Activated gamma-delta T cell (primary cell): ENCODE results near the gene PDIK1L.

Source experiments
- DNase-seq: peaks from one replicate; lab custom pipeline; 2025; lab: John Stamatoyannopoulos, UW

Gene PDIK1L

DNA sequence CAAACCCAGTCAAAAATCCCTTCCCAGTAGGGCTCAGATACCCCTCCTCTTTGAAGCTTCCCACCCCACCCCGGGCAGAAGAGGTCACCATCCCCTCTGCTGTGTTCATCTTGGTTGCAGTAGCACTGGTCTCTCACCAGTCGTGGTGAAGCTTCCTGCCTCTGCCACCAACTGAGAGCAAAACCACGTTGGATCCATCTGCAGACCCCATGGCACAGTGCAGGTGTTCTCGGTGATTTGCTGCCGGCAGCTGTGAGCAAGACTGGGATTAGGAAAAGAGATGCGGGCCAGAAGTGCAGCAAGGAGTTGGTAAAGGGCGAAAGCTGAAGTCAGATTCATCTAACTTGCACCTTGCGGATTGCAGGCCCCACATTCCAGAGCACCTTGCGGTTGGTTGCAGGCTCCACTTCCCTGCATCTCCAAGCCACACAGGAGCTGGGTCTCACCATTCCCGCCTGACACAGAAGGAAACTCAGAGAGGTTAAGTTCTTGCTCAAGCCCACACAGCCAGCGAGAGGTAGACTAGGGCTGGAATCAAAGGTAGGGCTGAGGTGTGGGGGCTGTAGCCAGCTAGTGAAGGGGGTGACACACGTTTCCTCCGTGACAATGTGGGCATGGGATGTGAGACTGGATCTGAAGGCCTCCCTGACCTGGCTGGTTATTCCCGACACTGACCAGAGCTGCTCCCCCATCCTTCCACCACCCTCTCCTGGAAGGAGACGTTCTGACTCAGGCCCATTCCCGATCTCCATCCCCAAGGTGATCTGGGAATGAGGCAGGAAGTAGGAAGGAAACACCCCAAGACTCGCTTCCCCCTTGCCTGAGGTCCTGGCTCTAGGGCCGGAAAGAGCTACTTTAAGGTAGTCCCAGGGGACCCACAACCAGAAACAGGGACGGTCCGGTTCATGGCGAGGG lies 44.0 kb downstream of the PDIK1L start:
- no peak for DNase-seq

GRCh38 chr1:26156285-26157038 lies 44.8 kb downstream of the PDIK1L start:
- no peak for DNase-seq

- DNase-seq = no peak
Measured at GRCh38 chr1:26158271-26158907, 46.8 kb downstream of the PDIK1L start.

DNA sequence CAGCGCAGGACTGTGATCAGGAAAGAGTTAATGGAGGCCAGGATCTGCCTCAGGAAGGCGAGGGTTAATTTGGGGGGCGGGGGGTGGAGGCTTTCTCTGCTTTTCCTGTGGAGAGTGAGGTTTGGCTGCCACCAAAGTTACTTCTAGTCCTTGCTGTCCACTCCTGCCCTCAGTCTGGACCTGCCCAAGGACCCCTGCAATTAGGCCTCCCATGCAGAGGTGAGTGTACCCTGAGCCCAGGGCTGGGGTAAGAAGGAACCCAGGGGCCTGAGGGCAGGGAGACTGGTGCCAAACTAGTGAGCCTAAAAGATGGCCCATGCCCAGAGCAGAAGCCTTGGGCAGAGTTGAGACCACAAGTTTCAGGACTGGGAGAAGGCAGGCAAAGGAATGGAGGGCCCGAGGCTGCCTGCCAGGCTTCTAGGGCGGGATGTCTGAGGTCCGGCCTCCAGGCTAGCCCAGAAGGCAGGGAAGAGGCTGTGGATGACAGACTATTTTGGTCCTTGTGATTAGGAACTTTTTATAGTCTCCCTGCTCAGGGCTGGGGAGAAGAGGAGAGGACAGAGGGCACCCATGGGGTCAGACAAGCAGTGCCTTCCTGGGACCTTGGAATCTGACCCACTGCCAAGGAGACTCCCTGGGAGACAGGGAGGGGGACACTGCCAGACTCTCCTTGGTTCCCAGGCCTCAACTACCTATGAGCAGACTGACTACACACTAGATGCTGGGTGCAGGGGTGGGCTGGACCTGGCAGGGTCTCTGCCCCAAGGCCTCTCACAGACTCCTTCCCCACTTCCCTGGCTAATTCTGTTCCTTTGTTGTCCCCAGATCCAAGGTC lies 47.5 kb downstream of the PDIK1L start, which contains the start of gene FAM110D:
TSS of gene FAM110D (plus strand) at position 172 of the 835 bp plus-strand sequence. CDS start 2,213 bp downstream, outside the sequence.
- no peak for DNase-seq

- no peak for DNase-seq
Measured at GRCh38 chr1:26159743-26160039, 48.1 kb downstream of the PDIK1L start.

GRCh38 chr1:26160527-26161414 lies 49.1 kb downstream of the PDIK1L start:
- no peak for DNase-seq

- DNase-seq = no peak
Measured at GRCh38 chr1:26161415-26162219, 50.0 kb downstream of the PDIK1L start.

DNA sequence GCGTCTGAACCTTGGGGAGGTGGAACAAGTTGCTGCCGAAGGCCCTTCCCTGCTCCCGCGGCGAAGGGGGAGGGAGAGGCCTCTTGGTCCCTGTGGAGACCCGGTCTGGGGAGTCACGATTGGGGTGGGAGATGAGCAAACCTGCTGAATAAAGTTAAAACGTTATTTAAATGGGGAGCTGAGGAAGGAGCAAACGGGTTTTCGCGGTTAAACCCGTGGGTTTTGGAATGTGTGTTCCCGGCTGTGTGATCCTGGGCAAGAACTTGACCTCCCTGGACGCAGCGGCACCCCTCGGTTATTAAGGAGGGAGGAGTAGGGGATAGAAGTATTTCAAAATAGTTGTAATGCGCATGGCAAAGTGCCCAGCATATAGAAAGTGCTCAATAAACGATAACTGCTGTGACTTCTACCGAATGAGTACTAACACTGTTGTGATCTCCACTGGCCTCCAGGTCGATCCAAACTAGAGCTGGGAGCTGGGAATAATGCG lies 50.6 kb downstream of the PDIK1L start:
- no peak for DNase-seq

- DNase-seq = no peak
Measured at GRCh38 chr1:26163684-26164035, 52.0 kb downstream of the PDIK1L start.

- DNase-seq = peak; percentile 27
Measured at GRCh38 chr1:26164036-26164860, 52.6 kb downstream of the PDIK1L start.

DNA sequence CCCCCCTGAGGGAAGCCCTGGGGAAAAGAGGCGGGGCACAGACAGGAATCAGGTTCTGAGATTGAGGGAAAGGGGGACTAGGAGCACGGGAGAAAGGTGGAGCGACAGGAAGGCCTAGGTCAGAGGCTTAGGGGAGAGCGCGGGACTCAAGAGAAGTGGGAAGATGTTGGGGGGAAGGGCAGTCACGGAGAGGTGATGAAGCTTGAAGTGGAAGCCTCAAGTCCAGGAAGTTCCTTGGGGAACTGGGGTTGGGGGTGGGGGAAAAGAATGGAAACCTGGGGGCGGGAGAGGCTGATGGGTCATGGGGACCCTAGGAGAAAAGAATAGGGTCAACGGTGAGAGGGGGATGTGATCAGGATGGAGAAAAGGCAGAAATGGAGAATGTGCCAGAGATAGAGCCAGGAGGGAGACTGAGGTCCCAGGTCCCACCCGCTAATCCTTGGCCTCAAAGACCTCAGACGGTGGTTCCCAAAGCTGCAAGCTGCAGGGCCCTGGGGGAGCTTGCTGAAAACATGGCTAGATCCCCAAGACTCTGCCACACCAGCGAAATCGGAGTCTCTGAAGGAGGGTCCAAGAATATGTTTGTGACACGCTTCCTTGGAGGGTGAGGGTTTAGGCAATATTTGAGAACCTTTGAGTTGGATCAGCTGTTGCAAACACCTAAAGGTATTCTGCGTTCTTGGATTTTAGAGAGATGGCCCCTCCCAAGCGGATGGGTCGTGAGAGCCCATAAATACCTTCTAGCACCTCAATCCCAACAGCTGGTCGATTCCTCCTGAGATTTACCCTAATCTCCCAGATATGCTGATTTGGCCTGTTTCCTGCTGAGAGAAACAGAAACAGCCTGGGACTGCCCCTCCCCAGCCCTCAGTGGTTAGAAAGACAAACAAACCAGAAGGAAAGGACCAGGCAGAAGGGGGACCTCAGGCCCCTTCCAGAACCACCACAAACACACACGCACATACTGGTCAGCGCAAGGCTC lies 53.5 kb downstream of the PDIK1L start:
- no peak for DNase-seq

- no peak for DNase-seq
Measured at GRCh38 chr1:26166719-26167281, 55.2 kb downstream of the PDIK1L start.

GRCh38 chr1:26168410-26169197 lies 57.0 kb downstream of the PDIK1L start, which contains the start of gene C1orf232:
C1orf232 (minus strand) TSS chr1:26168963; CDS start chr1:26168499, 464 bp downstream.
- DNase-seq = no peak

DNA sequence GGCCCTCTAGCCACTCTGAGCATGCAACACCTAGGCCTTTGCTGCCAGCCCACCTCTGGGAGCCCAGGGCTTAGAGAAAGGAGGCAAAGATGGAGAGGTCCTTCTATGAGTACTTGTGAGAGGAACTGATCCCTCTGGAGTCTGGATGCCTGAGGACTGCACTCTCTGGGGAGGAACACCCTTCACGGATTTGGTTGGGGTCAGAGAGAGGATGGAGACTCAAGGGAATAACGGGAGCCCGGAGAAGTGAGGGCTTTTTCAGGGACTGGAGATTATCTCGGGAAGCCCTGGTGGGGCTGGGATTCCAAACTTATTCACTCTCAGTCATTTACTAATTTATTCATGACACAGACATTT lies 57.6 kb downstream of the PDIK1L start:
- no peak for DNase-seq

GRCh38 chr1:26169669-26170471 lies 58.2 kb downstream of the PDIK1L start, which contains the start of gene ZNF593:
ZNF593 (plus strand) TSS chr1:26169908; CDS start chr1:26169984, 76 bp downstream.
- peak; percentile 81 for DNase-seq
